ENCODE data around the gene RNFT1. TPM values are rescaled to one million over a fixed set of nuclear protein-coding genes. Genes with fewer than 3 reads are reported as not detected.
A peak's percentile ranks its signal among the peaks of the same experiment; 100 is the strongest.
"Not testable (repeated sequence)": the region's sequence is repeated elsewhere in the genome, so short reads cannot be mapped to it uniquely, and the experiment has no call there.

RNFT1 gene
- total RNA-seq, 2 experiments from 2014 or later = 20.7 to 23.7 TPM

DNA sequence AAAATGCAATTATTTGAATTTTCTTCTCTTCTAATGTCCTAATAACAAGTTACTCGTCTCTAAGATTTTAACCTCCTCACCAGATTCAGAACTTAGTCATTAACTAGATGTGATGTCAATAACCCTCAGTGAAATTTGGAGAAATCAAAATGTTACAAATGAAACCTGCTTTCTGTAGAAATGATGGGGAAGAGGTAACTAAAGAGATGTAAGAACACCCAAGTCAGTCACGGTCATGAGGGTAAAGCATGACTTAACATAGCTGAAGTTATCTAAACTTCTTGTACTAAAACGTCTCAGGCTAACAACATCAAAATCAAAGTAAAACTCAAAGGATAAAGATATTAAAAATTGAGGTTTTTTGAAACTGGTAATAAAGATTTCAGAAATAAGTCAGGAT is 9.7 kb downstream of the RNFT1 start:
- Mint-ChIP-seq H3K4me3 (no peak overlapping the region), H3K27ac (no peak overlapping the region), H3K36me3 (ENCODE audit: low read depth) (peaks cover 21% of the 10 kb centered on the region), H3K27me3 (no peaks in the 10 kb centered on the region), H3K9me3 (no peaks in the 10 kb centered on the region), H3K4me1 (ENCODE audit: low read depth) (peaks cover 7% of the 10 kb centered on the region)
- ATAC-seq (no peak), DNase-seq (no peak)
- no peak for TF ChIP-seq CTCF (IDR thresholded peaks at IDR 0.05)
- ChIA-PET POLR2A (interaction anchor here (1.0 kb wide), 1 partner anchor 10 kb away, joined by 3 read pairs; the partner anchor contains the start of gene RNFT1), CTCF (interaction anchor here (1.0 kb wide), 1 partner anchor 40 kb away, joined by 3 read pairs; no protein-coding TSS in a partner anchor)
- intact Hi-C loops (cut with micrococcal nuclease) = no loop called here

DNA sequence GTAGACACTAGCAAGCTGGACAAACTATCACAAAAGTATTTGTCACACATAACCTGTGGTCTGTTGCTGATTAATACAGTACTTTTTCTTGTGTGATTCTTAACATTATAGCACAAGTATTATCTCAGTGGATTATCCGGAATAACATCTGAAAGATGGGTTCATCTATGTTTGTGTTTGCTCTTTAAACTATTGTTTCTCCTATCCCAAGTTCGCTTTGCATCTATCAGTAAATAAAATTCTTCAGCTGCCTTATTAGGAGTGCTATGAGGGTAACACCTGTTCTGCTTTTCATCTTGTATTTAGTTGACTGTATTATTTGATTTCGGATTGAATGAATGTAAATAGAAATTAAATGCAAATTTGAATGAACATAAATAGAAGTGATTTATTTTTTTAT is 14.5 kb downstream of the RNFT1 start:
- CTCF ChIA-PET = interaction anchor here (0.7 kb wide), 1 partner anchor 35 kb away, joined by 3 read pairs; no protein-coding TSS in a partner anchor
- POLR2A ChIA-PET = interaction anchor here (0.7 kb wide), 1 partner anchor 14 kb away, joined by 4 read pairs; the partner anchor contains the start of gene RNFT1
- Mint-ChIP-seq H3K9me3 (no peaks in the 10 kb centered on the region), H3K27me3 (no peaks in the 10 kb centered on the region), H3K4me1 (ENCODE audit: low read depth) (peaks cover 18% of the 10 kb centered on the region), H3K27ac (no peak overlapping the region), H3K4me3 (no peak overlapping the region), H3K36me3 (ENCODE audit: low read depth) (peaks cover 33% of the 10 kb centered on the region)
- intact Hi-C loops (cut with micrococcal nuclease) = no loop called here
- DNase-seq (no peak), ATAC-seq (no peak)
- TF ChIP-seq CTCF (IDR thresholded peaks at IDR 0.05) = no peak

GRCh38 chr17:59947310-59947709 is 17.2 kb downstream of the RNFT1 start:
- intact Hi-C loops (cut with micrococcal nuclease); H3K4me3 Mint-ChIP-seq; POLR2A ChIA-PET; H3K9me3 Mint-ChIP-seq; H3K27me3 Mint-ChIP-seq: not testable (repeated sequence)
- H3K36me3 Mint-ChIP-seq (ENCODE audit: low read depth) = peaks cover 42% of the 10 kb centered on the region
- CTCF ChIA-PET = interaction anchor here (1.0 to 1.7 kb wide), 3 partner anchors 9 to 90 kb away, joined by 4 read pairs; partner anchors contain the start of gene RNFT1
- peaks cover 21% of the 10 kb centered on the region for H3K4me1 Mint-ChIP-seq (ENCODE audit: low read depth)
- DNase-seq = peak; percentile 43
- H3K27ac Mint-ChIP-seq = peak overlapping the region; percentile 62
- ATAC-seq = peak; percentile 39

DNA sequence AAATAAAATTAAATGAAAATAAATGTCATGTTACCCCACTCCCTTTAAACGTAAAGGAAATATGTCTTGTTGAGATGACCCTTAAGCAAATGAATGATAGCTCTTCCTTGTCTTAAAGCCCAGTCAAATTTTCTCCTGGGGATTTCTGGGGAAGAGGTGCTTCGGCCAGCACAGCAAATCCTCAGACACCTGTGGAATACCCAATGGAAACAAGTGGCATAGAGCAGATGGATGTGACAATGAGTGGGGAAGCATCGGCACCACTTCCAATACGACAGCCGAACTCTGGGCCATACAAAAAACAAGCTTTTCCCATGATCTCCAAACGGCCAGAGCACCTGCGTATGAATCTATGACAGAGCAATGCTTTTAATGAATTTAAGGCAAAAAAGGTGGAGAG is 18.1 kb downstream of the RNFT1 start:
- H3K9me3 Mint-ChIP-seq; ATAC-seq; intact Hi-C loops (cut with micrococcal nuclease); H3K4me3 Mint-ChIP-seq; DNase-seq; H3K27me3 Mint-ChIP-seq: not testable (repeated sequence)
- Mint-ChIP-seq H3K27ac (peak overlapping the region; percentile 16), H3K4me1 (ENCODE audit: low read depth) (peaks cover 28% of the 10 kb centered on the region), H3K36me3 (ENCODE audit: low read depth) (peaks cover 43% of the 10 kb centered on the region)
- ChIA-PET CTCF (interaction anchor here (1.7 kb wide), 1 partner anchor 10 kb away, joined by 4 read pairs; no protein-coding TSS in a partner anchor), POLR2A (interaction anchor here (0.6 kb wide), 2 partner anchors 22 to 52 kb away, joined by 3 read pairs; no protein-coding TSS in a partner anchor)

- Mint-ChIP-seq H3K36me3 (ENCODE audit: low read depth) (peaks cover 55% of the 10 kb centered on the region), H3K4me3 (no peak overlapping the region), H3K27ac (peak overlapping the region; percentile 91), H3K4me1 (ENCODE audit: low read depth) (peaks cover 37% of the 10 kb centered on the region), H3K9me3 (no peaks in the 10 kb centered on the region), H3K27me3 (no peaks in the 10 kb centered on the region)
- peak; percentile 56 for ATAC-seq
- ChIA-PET CTCF (no interaction called here), POLR2A (interaction anchor here (0.9 to 1.5 kb wide), 3 partner anchors 24 to 109 kb away, joined by 3 to 6 read pairs (median 3); partner anchors contain the start of gene RNFT1)
- intact Hi-C loops (cut with micrococcal nuclease) = no loop called here
- no peak for TF ChIP-seq CTCF (IDR thresholded peaks at IDR 0.05)
- no peak for DNase-seq
Observed at GRCh38 chr17:59941131-59941530, 23.4 kb downstream of the RNFT1 start.

DNA sequence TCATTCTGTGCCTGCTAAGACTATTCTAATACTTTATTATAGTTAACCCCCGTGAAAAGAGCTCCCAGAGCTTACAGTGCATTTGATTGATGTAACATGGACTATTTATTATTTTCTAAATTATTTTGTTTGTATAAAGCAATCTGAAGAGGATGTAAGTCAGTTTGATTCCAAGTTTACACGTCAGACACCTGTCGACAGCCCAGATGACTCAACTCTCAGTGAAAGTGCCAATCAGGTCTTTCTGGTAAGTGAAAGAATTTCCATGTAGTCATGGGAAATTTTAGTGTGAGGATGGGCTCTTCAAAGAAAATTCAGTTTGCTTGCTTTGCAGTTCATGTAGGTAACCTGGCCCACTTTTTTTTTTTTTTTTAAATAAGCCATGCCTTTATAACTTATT is 23.8 kb downstream of the RNFT1 start:
- POLR2A ChIA-PET = interaction anchor here (0.9 to 1.5 kb wide), 3 partner anchors 24 to 108 kb away, joined by 3 to 6 read pairs (median 3); partner anchors contain the start of gene RNFT1
- intact Hi-C loops (cut with micrococcal nuclease); H3K4me3 Mint-ChIP-seq; H3K27me3 Mint-ChIP-seq; CTCF ChIA-PET; ATAC-seq; H3K9me3 Mint-ChIP-seq: not testable (repeated sequence)
- peak overlapping the region; percentile 91 for H3K27ac Mint-ChIP-seq
- peaks cover 33% of the 10 kb centered on the region for H3K4me1 Mint-ChIP-seq (ENCODE audit: low read depth)
- peak; percentile 54 for DNase-seq
- peaks cover 53% of the 10 kb centered on the region for H3K36me3 Mint-ChIP-seq (ENCODE audit: low read depth)

DNA sequence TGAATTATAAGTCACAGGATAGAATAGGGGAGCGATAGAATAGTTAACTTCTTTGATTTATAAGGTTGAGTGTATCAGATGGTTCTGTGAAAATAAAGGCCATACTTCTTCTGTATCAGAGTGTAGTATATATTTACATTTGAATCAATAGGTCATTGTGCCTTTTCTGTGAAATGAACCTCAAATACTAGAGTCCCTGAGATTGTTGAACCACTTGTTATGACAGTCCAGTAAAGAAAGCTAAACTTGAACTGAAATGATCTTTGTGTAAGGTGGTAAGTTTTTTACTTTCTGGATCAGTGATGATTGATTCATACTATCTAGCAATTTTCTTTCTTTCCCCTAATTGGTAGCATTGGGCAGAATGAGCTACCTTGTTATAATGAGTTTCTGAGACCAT is 31.2 kb downstream of the RNFT1 start:
- H3K4me1 Mint-ChIP-seq (ENCODE audit: low read depth); DNase-seq; H3K27me3 Mint-ChIP-seq; ATAC-seq; intact Hi-C loops (cut with micrococcal nuclease); H3K9me3 Mint-ChIP-seq; H3K4me3 Mint-ChIP-seq; POLR2A ChIA-PET: not testable (repeated sequence)
- H3K27ac Mint-ChIP-seq = peak overlapping the region; percentile 45
- peaks cover 54% of the 10 kb centered on the region for H3K36me3 Mint-ChIP-seq (ENCODE audit: low read depth)
- CTCF ChIA-PET = interaction anchor here (1.2 to 1.9 kb wide), 2 partner anchors 17 to 103 kb away, joined by 3 to 5 read pairs; no protein-coding TSS in a partner anchor

GRCh38 chr17:59930768-59931167 is 33.8 kb downstream of the RNFT1 start:
- CTCF ChIA-PET, POLR2A ChIA-PET: not testable (repeated sequence)

DNA sequence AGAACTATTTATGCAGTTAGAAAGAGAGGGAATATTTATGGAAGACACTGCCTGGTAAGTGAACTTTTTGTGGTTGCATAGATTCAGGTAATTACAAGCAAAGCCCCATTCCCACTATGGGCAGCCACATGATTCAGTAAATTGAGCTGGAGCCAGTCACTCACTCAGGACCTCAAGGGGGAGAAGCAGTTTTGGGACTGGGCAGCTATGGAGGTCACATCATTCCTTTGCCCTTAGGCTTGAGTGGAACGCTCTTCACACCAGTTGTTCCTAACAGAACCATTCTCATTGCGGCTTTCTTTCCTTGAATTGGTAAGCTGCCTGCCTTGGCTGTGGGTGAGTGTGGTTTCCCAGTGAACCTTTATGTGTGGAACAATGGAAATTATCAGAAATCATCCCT is 34.4 kb downstream of the RNFT1 start:
- ChIA-PET CTCF (interaction anchor here (0.9 kb wide), 1 partner anchor 28 kb away, joined by 3 read pairs; no protein-coding TSS in a partner anchor), POLR2A (interaction anchor here (0.7 kb wide), 1 partner anchor 227 kb away, joined by 3 read pairs; no protein-coding TSS in a partner anchor)
- H3K4me3 Mint-ChIP-seq; intact Hi-C loops (cut with micrococcal nuclease); H3K27ac Mint-ChIP-seq; H3K27me3 Mint-ChIP-seq; ATAC-seq; DNase-seq; H3K4me1 Mint-ChIP-seq (ENCODE audit: low read depth); H3K9me3 Mint-ChIP-seq: not testable (repeated sequence)
- peaks cover 41% of the 10 kb centered on the region for H3K36me3 Mint-ChIP-seq (ENCODE audit: low read depth)

More at GRCh38 chr17:59930768-59931167, 33.8 kb downstream of the RNFT1 start:
- ATAC-seq; intact Hi-C loops (cut with micrococcal nuclease); H3K9me3 Mint-ChIP-seq; H3K4me1 Mint-ChIP-seq (ENCODE audit: low read depth); H3K4me3 Mint-ChIP-seq; DNase-seq; H3K27me3 Mint-ChIP-seq: not testable (repeated sequence)
- H3K27ac Mint-ChIP-seq = peak overlapping the region; percentile 34
- peaks cover 41% of the 10 kb centered on the region for H3K36me3 Mint-ChIP-seq (ENCODE audit: low read depth)
